Measurements from ENCODE around the gene SRGAP3. TPM values are rescaled to one million over a fixed set of nuclear protein-coding genes. Genes with fewer than 3 reads are reported as not detected.

Gene SRGAP3
- total RNA-seq, 1 donor from 2014 or later = 3.9 TPM

DNA sequence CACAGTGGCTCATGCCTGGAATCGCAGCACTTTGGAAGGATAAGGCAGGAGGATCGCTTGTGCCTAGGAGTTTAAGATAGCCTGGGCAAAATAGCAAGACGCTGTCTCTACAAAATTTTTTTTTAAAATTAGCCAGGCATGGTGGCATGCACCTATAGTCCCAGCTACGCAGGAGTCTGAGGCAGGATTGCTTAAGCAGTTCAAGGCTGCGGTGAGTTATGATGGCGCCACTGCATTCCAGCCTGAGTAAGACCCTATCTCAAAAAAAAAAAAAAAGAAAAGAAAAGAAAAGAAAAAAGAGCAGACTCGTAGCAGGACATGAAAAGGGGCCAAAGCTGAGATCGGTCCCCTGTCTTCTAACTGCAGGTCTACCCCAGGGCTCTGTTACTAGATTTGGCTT is 18.9 kb downstream of the SRGAP3 start:
- Histone ChIP-seq H3K9ac (ENCODE audit: low read length) (no peak overlapping the region), H3K4me2 (ENCODE audit: low read length) (peak overlapping the region; percentile 28), H3K27ac (ENCODE audit: low read depth, low read length) (no peak overlapping the region), H3K79me2 (ENCODE audit: insufficient read depth, low read length) (no peaks in the 10 kb centered on the region), H2AFZ (ENCODE audit: low read depth, low read length) (no peak overlapping the region), H3K27me3 (ENCODE audit: insufficient read depth, low read length) (peaks cover 31% of the 10 kb centered on the region), H3K4me3 (ENCODE audit: insufficient read depth, low read depth, low read length) (no peak overlapping the region), H3K4me1 (ENCODE audit: insufficient read depth, low read length) (peaks cover 7% of the 10 kb centered on the region), H4K20me1 (ENCODE audit: insufficient read depth, low read length) (no peaks in the 10 kb centered on the region), H3K36me3 (ENCODE audit: insufficient read depth, low read length) (no peaks in the 10 kb centered on the region), H3K9me3 (ENCODE audit: insufficient read depth, low read depth, low read length) (no peaks in the 10 kb centered on the region)
- H3K36me3 Mint-ChIP-seq (ENCODE audit: low read depth, unreplicated experiment) = no peaks in the 10 kb centered on the region
- H3K4me1 Mint-ChIP-seq (ENCODE audit: low read depth, unreplicated experiment) = peaks cover 7% of the 10 kb centered on the region
- H3K9me3 Mint-ChIP-seq (ENCODE audit: unreplicated experiment) = no peaks in the 10 kb centered on the region
- peak; percentile 58 for DNase-seq (ENCODE audit: low read depth)
- peaks cover 2% of the 10 kb centered on the region for H3K27me3 Mint-ChIP-seq (ENCODE audit: low read depth, unreplicated experiment)
- no peak overlapping the region for H3K27ac Mint-ChIP-seq (ENCODE audit: unreplicated experiment)
- no peak overlapping the region for H3K4me3 Mint-ChIP-seq (ENCODE audit: unreplicated experiment)
- no peak for TF ChIP-seq EZH2 (IDR thresholded peaks at IDR 0.05; ENCODE audit: insufficient read depth, low read length)
- TF ChIP-seq, protein P1, sequence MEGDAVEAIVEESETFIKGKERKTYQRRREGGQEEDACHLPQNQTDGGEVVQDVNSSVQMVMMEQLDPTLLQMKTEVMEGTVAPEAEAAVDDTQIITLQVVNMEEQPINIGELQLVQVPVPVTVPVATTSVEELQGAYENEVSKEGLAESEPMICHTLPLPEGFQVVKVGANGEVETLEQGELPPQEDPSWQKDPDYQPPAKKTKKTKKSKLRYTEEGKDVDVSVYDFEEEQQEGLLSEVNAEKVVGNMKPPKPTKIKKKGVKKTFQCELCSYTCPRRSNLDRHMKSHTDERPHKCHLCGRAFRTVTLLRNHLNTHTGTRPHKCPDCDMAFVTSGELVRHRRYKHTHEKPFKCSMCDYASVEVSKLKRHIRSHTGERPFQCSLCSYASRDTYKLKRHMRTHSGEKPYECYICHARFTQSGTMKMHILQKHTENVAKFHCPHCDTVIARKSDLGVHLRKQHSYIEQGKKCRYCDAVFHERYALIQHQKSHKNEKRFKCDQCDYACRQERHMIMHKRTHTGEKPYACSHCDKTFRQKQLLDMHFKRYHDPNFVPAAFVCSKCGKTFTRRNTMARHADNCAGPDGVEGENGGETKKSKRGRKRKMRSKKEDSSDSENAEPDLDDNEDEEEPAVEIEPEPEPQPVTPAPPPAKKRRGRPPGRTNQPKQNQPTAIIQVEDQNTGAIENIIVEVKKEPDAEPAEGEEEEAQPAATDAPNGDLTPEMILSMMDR (IDR thresholded peaks at IDR 0.05; ENCODE audit: insufficient read depth, low read depth, low read length) = no peak
- no peak for FAIRE-seq

DNA sequence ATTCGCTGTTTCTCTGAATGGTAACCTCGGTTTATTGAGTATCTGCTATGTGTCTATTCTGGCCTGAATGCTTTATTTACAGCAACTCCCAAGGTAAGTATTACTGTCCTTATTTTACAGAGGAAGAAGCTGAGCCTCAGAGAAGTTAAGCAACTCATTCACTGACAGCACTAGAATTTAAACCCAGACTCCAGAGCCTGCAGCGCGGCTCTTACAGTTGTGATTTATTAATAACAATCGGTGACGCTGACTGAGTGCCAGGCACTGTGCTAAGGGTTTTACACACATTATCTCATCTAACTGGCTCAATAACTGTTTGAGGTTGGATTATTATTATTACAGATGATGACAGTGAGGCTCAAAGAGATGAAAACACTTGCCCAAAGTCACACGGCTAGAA is 19.6 kb downstream of the SRGAP3 start:
- Mint-ChIP-seq H3K36me3 (ENCODE audit: low read depth, unreplicated experiment) (no peaks in the 10 kb centered on the region), H3K27ac (ENCODE audit: unreplicated experiment) (no peak overlapping the region), H3K9me3 (ENCODE audit: unreplicated experiment) (no peaks in the 10 kb centered on the region), H3K27me3 (ENCODE audit: low read depth, unreplicated experiment) (peaks cover 2% of the 10 kb centered on the region), H3K4me3 (ENCODE audit: unreplicated experiment) (no peak overlapping the region), H3K4me1 (ENCODE audit: low read depth, unreplicated experiment) (peaks cover 7% of the 10 kb centered on the region)
- DNase-seq (ENCODE audit: low read depth) (no peak), FAIRE-seq (no peak)
- no peak overlapping the region for H3K4me3 ChIP-seq (ENCODE audit: insufficient read depth, low read depth, low read length)
- H2AFZ ChIP-seq (ENCODE audit: low read depth, low read length) = no peak overlapping the region
- H3K9ac ChIP-seq (ENCODE audit: low read length) = no peak overlapping the region
- no peaks in the 10 kb centered on the region for H3K36me3 ChIP-seq (ENCODE audit: insufficient read depth, low read length)
- peaks cover 29% of the 10 kb centered on the region for H3K27me3 ChIP-seq (ENCODE audit: insufficient read depth, low read length)
- no peak for TF ChIP-seq EZH2 (IDR thresholded peaks at IDR 0.05; ENCODE audit: insufficient read depth, low read length)
- TF ChIP-seq, protein P1 (IDR thresholded peaks at IDR 0.05; ENCODE audit: insufficient read depth, low read depth, low read length) = no peak
- no peaks in the 10 kb centered on the region for H4K20me1 ChIP-seq (ENCODE audit: insufficient read depth, low read length)
- H3K79me2 ChIP-seq (ENCODE audit: insufficient read depth, low read length) = no peaks in the 10 kb centered on the region
- H3K4me1 ChIP-seq (ENCODE audit: insufficient read depth, low read length) = peaks cover 7% of the 10 kb centered on the region
- H3K27ac ChIP-seq (ENCODE audit: low read depth, low read length) = no peak overlapping the region
- H3K9me3 ChIP-seq (ENCODE audit: insufficient read depth, low read depth, low read length) = no peaks in the 10 kb centered on the region
- H3K4me2 ChIP-seq (ENCODE audit: low read length) = no peak overlapping the region

DNA sequence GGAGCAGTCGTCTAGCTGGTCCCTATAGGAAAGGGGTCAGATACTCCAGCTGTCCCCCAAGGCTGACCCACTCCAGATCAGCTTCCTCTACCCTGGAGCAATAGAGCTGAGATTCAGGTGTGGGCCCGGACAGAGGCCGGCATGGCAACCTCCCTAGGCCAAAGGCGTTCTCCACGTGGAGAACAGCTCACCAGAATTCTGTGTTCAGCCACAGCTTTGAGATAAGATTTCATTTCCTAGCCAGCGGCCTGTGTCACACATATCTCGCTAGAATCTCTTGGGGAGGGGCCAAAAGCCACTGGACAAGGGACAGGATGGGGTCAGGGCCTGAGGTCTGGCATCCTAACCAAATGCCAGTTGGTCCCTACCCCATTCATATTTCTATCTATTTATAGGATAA is 20.1 kb downstream of the SRGAP3 start:
- Histone ChIP-seq H4K20me1 (ENCODE audit: insufficient read depth, low read length) (no peaks in the 10 kb centered on the region), H3K79me2 (ENCODE audit: insufficient read depth, low read length) (no peaks in the 10 kb centered on the region), H3K27me3 (ENCODE audit: insufficient read depth, low read length) (peaks cover 23% of the 10 kb centered on the region), H3K4me3 (ENCODE audit: insufficient read depth, low read depth, low read length) (no peak overlapping the region), H3K4me1 (ENCODE audit: insufficient read depth, low read length) (peaks cover 12% of the 10 kb centered on the region), H3K9ac (ENCODE audit: low read length) (no peak overlapping the region), H2AFZ (ENCODE audit: low read depth, low read length) (no peak overlapping the region), H3K36me3 (ENCODE audit: insufficient read depth, low read length) (no peaks in the 10 kb centered on the region), H3K27ac (ENCODE audit: low read depth, low read length) (no peak overlapping the region), H3K4me2 (ENCODE audit: low read length) (no peak overlapping the region), H3K9me3 (ENCODE audit: insufficient read depth, low read depth, low read length) (no peaks in the 10 kb centered on the region)
- H3K27me3 Mint-ChIP-seq (ENCODE audit: low read depth, unreplicated experiment) = peaks cover 5% of the 10 kb centered on the region
- no peaks in the 10 kb centered on the region for H3K36me3 Mint-ChIP-seq (ENCODE audit: low read depth, unreplicated experiment)
- no peak overlapping the region for H3K4me3 Mint-ChIP-seq (ENCODE audit: unreplicated experiment)
- H3K27ac Mint-ChIP-seq (ENCODE audit: unreplicated experiment) = no peak overlapping the region
- DNase-seq (ENCODE audit: low read depth) (peak; percentile 60), FAIRE-seq (no peak)
- TF ChIP-seq, protein P1 (IDR thresholded peaks at IDR 0.05; ENCODE audit: insufficient read depth, low read depth, low read length) = no peak
- TF ChIP-seq EZH2 (IDR thresholded peaks at IDR 0.05; ENCODE audit: insufficient read depth, low read length) = no peak
- no peaks in the 10 kb centered on the region for H3K9me3 Mint-ChIP-seq (ENCODE audit: unreplicated experiment)
- H3K4me1 Mint-ChIP-seq (ENCODE audit: low read depth, unreplicated experiment) = peaks cover 12% of the 10 kb centered on the region
